Naive thymus-derived CD4-positive, alpha-beta T cell (primary cell): ENCODE data around the gene LYPD6. TPM values are rescaled to one million over a fixed set of nuclear protein-coding genes. Genes with fewer than 3 reads are reported as not detected.

Experiments
- ATAC-seq: fragments of 150-1000 bp; cut with Tn5 transposase; 2 replicates; pipeline ENCODE4 v1.10.0; 2021; ENCODE audit warnings: mild to moderate bottlenecking, moderate library complexity
- CTCF ChIA-PET: fragments of 350-600 bp; sonication (Branson Sonifier 250); formaldehyde crosslinking; loops from one replicate; lab custom pipeline; 2021; ENCODE audit warnings: antibody characterized with exemption; lab: Charles Lee
- POLR2A ChIA-PET: fragments of 350-600 bp; sonication (Branson Sonifier 250); formaldehyde crosslinking; loops from one replicate; lab custom pipeline; 2021; ENCODE audit warnings: antibody characterized with exemption, inconsistent platforms; lab: Charles Lee
- DNase-seq, 9 donors: peaks; one replicate each; pipeline versions ENCODE4 v3.0.0 to v3.0.0-alpha.2; 2020 to 2022; ENCODE audit warnings: mixed read lengths in 1 of 9
- H3K27ac ChIP-seq: one replicate; pipeline ENCODE4 v1.7.0; 2013; ENCODE audit warnings: mild to moderate bottlenecking, low read depth, low read length, moderate library complexity
- H3K27me3 ChIP-seq, 2 donors: one replicate each; pipeline ENCODE4 v1.7.0; 2013; ENCODE audit warnings: low read length in 2 of 2, mild to moderate bottlenecking in 2 of 2, moderate library complexity in 2 of 2; ENCODE audit not compliant: control insufficient read depth in 2 of 2, insufficient read depth in 2 of 2
- H3K36me3 ChIP-seq, 3 experiments: 1 replicate in 2 of 3; 2 replicates in 1 of 3; pipeline ENCODE4 v1.7.0; 2013; ENCODE audit warnings: low read length in 3 of 3, mild to moderate bottlenecking in 3 of 3, moderate library complexity in 1 of 3; ENCODE audit not compliant: insufficient read depth in 3 of 3, control insufficient read depth in 2 of 3
- H3K4me1 ChIP-seq, 2 donors: one replicate each; pipeline ENCODE4 v1.7.0; 2013; ENCODE audit warnings: low read length in 2 of 2, mild to moderate bottlenecking in 2 of 2, moderate library complexity in 1 of 2; ENCODE audit not compliant: control insufficient read depth in 2 of 2, insufficient read depth in 2 of 2
- H3K4me3 ChIP-seq: 2 replicates; pipeline ENCODE4 v1.7.0; 2013; ENCODE audit warnings: mild to moderate bottlenecking, low read length
- H3K9me3 ChIP-seq, 3 experiments: 1 replicate in 2 of 3; 2 replicates in 1 of 3; pipeline ENCODE4 v1.7.0; 2013; ENCODE audit warnings: low read length in 3 of 3; ENCODE audit not compliant: control insufficient read depth in 2 of 3
- H3K27ac Mint-ChIP-seq, 9 donors: one replicate each; pipeline ENCODE4 v1.8.0; 2020 to 2022; ENCODE audit warnings: mixed read lengths in 9 of 9, mild to moderate bottlenecking in 8 of 9, moderate library complexity in 5 of 9, inconsistent platforms in 2 of 9
- H3K27me3 Mint-ChIP-seq, 5 donors: one replicate each; pipeline ENCODE4 v1.8.0; 2021 to 2022; ENCODE audit warnings: mixed read lengths in 5 of 5, mild to moderate bottlenecking in 1 of 5
- H3K36me3 Mint-ChIP-seq, 5 donors: one replicate each; pipeline ENCODE4 v1.8.0; 2020 to 2022; ENCODE audit warnings: mixed read lengths in 5 of 5, mild to moderate bottlenecking in 3 of 5, inconsistent platforms in 1 of 5
- H3K4me1 Mint-ChIP-seq, 7 donors: one replicate each; pipeline ENCODE4 v1.8.0; 2020 to 2022; ENCODE audit warnings: mixed read lengths in 7 of 7, mild to moderate bottlenecking in 3 of 7, inconsistent platforms in 1 of 7
- H3K4me3 Mint-ChIP-seq, 10 donors: one replicate each; pipeline ENCODE4 v1.8.0; 2020 to 2022; ENCODE audit warnings: mild to moderate bottlenecking in 10 of 10, mixed read lengths in 10 of 10, moderate library complexity in 6 of 10, inconsistent platforms in 2 of 10
- H3K9me3 Mint-ChIP-seq, 11 donors: one replicate each; pipeline ENCODE4 v1.8.0; 2020 to 2022; ENCODE audit warnings: mixed read lengths in 11 of 11, mild to moderate bottlenecking in 4 of 11, inconsistent platforms in 1 of 11, moderate library complexity in 1 of 11
- intact Hi-C, 2 donors: fragments of 100-400 bp; cut with micrococcal nuclease; formaldehyde crosslinking; loops; one replicate each; pipeline ENCODE4 v1.15.1; 2023
- polyA plus RNA-seq, 2 donors: library from polyadenylated mRNA; unstranded; fragments of 300-500 nt; fragmentation: Illumina TruSeq; gene quantifications; one replicate each; pipeline ENCODE4 v1.2.3, GENCODE V29; 2021
- total RNA-seq, 6 experiments: library from RNA in 5 of 6; stranded (reverse) in 5 of 6; gene quantifications; 1 replicate in 5 of 6; 2 replicates in 1 of 6; pipeline ENCODE4 v1.2.3 and lab custom pipeline; 2021 to 2026

LYPD6 gene
- total and polyA plus RNA-seq, 7 experiments from 2014 or later, result not detected

- no peak for ATAC-seq
- Histone ChIP-seq H3K36me3 (no peaks in the 10 kb centered on the region), H3K4me3 (no peak overlapping the region), H3K27ac (no peak overlapping the region), H3K4me1 (no peaks in the 10 kb centered on the region), H3K27me3 (no peaks in the 10 kb centered on the region), H3K9me3 (no peaks in the 10 kb centered on the region)
- ChIA-PET CTCF (no interaction called here), POLR2A (no interaction called here)
- H3K36me3 Mint-ChIP-seq, result no peaks in the 10 kb centered on the region
- no peak for DNase-seq
- H3K27ac Mint-ChIP-seq, result no peak overlapping the region
- H3K27me3 Mint-ChIP-seq, result peaks cover 1 to 45% (median 27%) of the 10 kb centered on the region in 5 donors
- H3K4me3 Mint-ChIP-seq, result no peak overlapping the region
- H3K9me3 Mint-ChIP-seq, result peaks cover 0 to 10% (median 0%) of the 10 kb centered on the region in 11 donors
- no peaks in the 10 kb centered on the region for H3K4me1 Mint-ChIP-seq
- intact Hi-C loops, result no loop called here
Observed at GRCh38 chr2:149483004-149483605, 152.7 kb downstream of the LYPD6 start.

GRCh38 chr2:149486664-149487063 lies 156.3 kb downstream of the LYPD6 start:
- no peak overlapping the region for H3K4me3 Mint-ChIP-seq
- POLR2A ChIA-PET, result no interaction called here
- H3K4me1 Mint-ChIP-seq, result no peaks in the 10 kb centered on the region
- CTCF ChIA-PET, result no interaction called here
- H3K9me3 ChIP-seq, result no peaks in the 10 kb centered on the region
- intact Hi-C loops, result no loop called here
- no peaks in the 10 kb centered on the region for H3K36me3 Mint-ChIP-seq
- H3K27ac ChIP-seq, result no peak overlapping the region
- H3K4me3 ChIP-seq, result no peak overlapping the region
- peaks cover 1 to 31% (median 20%) of the 10 kb centered on the region in 5 donors for H3K27me3 Mint-ChIP-seq
- no peak for ATAC-seq
- peaks cover 0 to 4% (median 0%) of the 10 kb centered on the region in 11 donors for H3K9me3 Mint-ChIP-seq
- no peaks in the 10 kb centered on the region for H3K36me3 ChIP-seq
- no peak for DNase-seq
- H3K27ac Mint-ChIP-seq, result no peak overlapping the region
- H3K27me3 ChIP-seq, result no peaks in the 10 kb centered on the region
- no peaks in the 10 kb centered on the region for H3K4me1 ChIP-seq

- ATAC-seq, result no peak
- ChIA-PET POLR2A (no interaction called here), CTCF (no interaction called here)
- Mint-ChIP-seq H3K9me3 (peaks cover 0 to 4% (median 0%) of the 10 kb centered on the region in 11 donors), H3K4me3 (no peak overlapping the region), H3K27ac (no peak overlapping the region), H3K36me3 (no peaks in the 10 kb centered on the region), H3K27me3 (peaks cover 1 to 31% (median 19%) of the 10 kb centered on the region in 5 donors), H3K4me1 (no peaks in the 10 kb centered on the region)
- no peak for DNase-seq
- intact Hi-C loops, result no loop called here
- Histone ChIP-seq H3K27ac (no peak overlapping the region), H3K27me3 (no peaks in the 10 kb centered on the region), H3K9me3 (no peaks in the 10 kb centered on the region), H3K4me1 (no peaks in the 10 kb centered on the region), H3K4me3 (no peak overlapping the region), H3K36me3 (no peaks in the 10 kb centered on the region)
Observed at GRCh38 chr2:149487189-149487588, 156.8 kb downstream of the LYPD6 start.

- H3K9me3 Mint-ChIP-seq, result peaks cover 0 to 7% (median 0%) of the 10 kb centered on the region in 11 donors
- no peak overlapping the region for H3K4me3 Mint-ChIP-seq
- no peak for DNase-seq
- Histone ChIP-seq H3K36me3 (no peaks in the 10 kb centered on the region), H3K4me3 (no peak overlapping the region), H3K9me3 (no peaks in the 10 kb centered on the region), H3K4me1 (no peaks in the 10 kb centered on the region), H3K27ac (no peak overlapping the region), H3K27me3 (no peaks in the 10 kb centered on the region)
- POLR2A ChIA-PET, result no interaction called here
- H3K4me1 Mint-ChIP-seq, result no peaks in the 10 kb centered on the region
- CTCF ChIA-PET, result no interaction called here
- H3K27ac Mint-ChIP-seq, result no peak overlapping the region
- no peak for ATAC-seq
- H3K27me3 Mint-ChIP-seq, result peaks cover 1 to 31% (median 28%) of the 10 kb centered on the region in 5 donors
- no peaks in the 10 kb centered on the region for H3K36me3 Mint-ChIP-seq
- intact Hi-C loops, result no loop called here
Observed at GRCh38 chr2:149488706-149489440, 158.5 kb downstream of the LYPD6 start.

- no peak overlapping the region for H3K4me3 Mint-ChIP-seq
- Histone ChIP-seq H3K9me3 (no peaks in the 10 kb centered on the region), H3K27ac (no peak overlapping the region), H3K4me3 (no peak overlapping the region), H3K27me3 (no peaks in the 10 kb centered on the region), H3K36me3 (no peaks in the 10 kb centered on the region), H3K4me1 (no peaks in the 10 kb centered on the region)
- peaks cover under 1 to 27% (median 23%) of the 10 kb centered on the region in 5 donors for H3K27me3 Mint-ChIP-seq
- peaks cover 0 to 10% (median 0%) of the 10 kb centered on the region in 11 donors for H3K9me3 Mint-ChIP-seq
- DNase-seq (no peak), ATAC-seq (no peak)
- no peak overlapping the region for H3K27ac Mint-ChIP-seq
- no peaks in the 10 kb centered on the region for H3K4me1 Mint-ChIP-seq
- POLR2A ChIA-PET, result no interaction called here
- no peaks in the 10 kb centered on the region for H3K36me3 Mint-ChIP-seq
- CTCF ChIA-PET, result no interaction called here
- intact Hi-C loops, result no loop called here
Observed at GRCh38 chr2:149489452-149489851, 159.1 kb downstream of the LYPD6 start.

- no peak for ATAC-seq
- no peak for DNase-seq
- Histone ChIP-seq H3K27me3 (no peaks in the 10 kb centered on the region), H3K4me3 (no peak overlapping the region), H3K36me3 (no peaks in the 10 kb centered on the region), H3K9me3 (no peaks in the 10 kb centered on the region), H3K27ac (no peak overlapping the region), H3K4me1 (no peaks in the 10 kb centered on the region)
- peaks cover 0 to 22% (median 19%) of the 10 kb centered on the region in 5 donors for H3K27me3 Mint-ChIP-seq
- intact Hi-C loops, result no loop called here
- H3K27ac Mint-ChIP-seq, result no peak overlapping the region
- peaks cover 0 to 10% (median 0%) of the 10 kb centered on the region in 11 donors for H3K9me3 Mint-ChIP-seq
- no peak overlapping the region for H3K4me3 Mint-ChIP-seq
- CTCF ChIA-PET, result interaction anchor here (0.6 kb wide), 1 partner anchor 1255 kb away, joined by 3 read pairs; no protein-coding TSS in a partner anchor
- no peaks in the 10 kb centered on the region for H3K36me3 Mint-ChIP-seq
- H3K4me1 Mint-ChIP-seq, result no peaks in the 10 kb centered on the region
- POLR2A ChIA-PET, result no interaction called here
Observed at GRCh38 chr2:149490296-149490695, 159.9 kb downstream of the LYPD6 start.
